GM18870 (cell line): ENCODE results near the gene IL9R.
"Not testable (repeated sequence)": the region's sequence is repeated elsewhere in the genome, so short reads cannot be mapped to it uniquely, and the experiment has no call there.

Experiments
- ATAC-seq: cut with Tn5 transposase; IDR thresholded peaks from one replicate; pipeline ENCODE4 v1.9.1; 2021; ENCODE audit warnings: moderate library complexity; ENCODE audit not compliant: unreplicated experiment

IL9R gene

DNA sequence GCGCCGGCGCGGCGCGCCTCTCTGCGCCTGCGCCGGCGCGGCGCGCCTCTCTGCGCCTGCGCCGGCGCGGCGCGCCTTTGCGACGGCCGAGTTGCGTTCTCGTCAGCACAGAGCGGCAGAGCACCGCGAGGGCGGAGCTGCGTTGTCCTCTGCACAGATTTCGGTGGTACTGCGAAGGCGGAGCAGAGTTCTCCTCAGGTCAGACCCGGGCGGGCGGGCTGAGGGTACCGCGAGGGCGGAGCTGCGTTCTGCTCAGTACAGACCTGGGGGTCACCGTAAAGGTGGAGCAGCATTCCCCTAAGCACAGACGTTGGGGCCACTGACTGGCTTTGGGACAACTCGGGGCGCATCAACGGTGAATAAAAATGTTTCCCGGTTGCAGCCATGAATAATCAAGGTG, 31.8 kb downstream of the IL9R start:
- not testable (repeated sequence) for ATAC-seq

DNA sequence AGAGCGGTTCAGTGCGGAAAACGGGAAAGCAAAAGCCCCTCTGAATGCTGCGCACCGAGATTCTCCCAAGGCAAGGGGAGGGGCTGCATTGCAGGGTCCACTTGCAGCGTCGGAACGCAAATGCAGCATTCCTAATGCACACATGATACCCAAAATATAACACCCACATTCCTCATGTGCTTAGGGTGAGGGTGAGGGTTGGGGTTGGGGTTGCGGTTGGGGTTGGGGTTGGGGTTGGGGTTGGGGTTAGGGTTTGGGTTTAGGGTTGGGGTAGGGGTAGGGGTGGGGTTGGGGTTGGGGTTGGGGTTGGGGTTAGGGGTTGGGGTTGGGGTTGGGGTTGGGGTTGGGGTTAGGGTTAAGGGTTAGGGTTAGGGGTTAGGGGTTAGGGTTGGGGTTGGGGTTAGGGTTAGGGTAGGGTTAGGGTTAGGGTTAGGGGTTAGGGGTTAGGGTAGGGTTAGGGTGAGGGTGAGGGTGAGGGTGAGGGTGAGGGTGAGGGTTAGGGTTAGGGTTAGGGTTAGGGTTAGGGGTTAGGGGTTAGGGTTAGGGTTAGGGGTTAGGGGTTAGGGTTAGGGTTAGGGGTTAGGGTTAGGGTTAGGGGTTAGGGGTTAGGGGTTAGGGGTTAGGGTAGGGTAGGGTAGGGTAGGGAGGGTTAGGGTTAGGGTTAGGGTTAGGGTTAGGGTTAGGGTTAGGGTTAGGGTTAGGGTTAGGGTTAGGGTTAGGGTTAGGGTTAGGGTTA, 32.4 kb downstream of the IL9R start:
- not testable (repeated sequence) for ATAC-seq

DNA sequence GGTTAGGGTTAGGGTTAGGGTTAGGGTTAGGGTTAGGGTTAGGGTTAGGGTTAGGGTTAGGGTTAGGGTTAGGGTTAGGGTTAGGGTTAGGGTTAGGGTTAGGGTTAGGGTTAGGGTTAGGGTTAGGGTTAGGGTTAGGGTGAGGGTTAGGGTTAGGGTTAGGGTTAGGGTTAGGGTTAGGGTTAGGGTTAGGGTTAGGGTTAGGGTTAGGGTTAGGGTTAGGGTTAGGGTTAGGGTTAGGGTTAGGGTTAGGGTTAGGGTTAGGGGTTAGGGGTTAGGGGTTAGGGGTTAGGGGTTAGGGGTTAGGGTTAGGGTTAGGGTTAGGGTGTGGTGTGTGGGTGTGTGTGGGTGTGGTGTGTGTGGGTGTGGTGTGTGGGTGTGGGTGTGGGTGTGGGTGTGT, 33.0 kb downstream of the IL9R start:
- ATAC-seq, result not testable (repeated sequence)
